SK-N-SH treated with all-trans-retinoic acid at 6 μM for 48 hours (cell line): Measurements from ENCODE around the gene NTSR2.

Experiments
- ARNTL ChIP-seq: fragments of 450-650 bp; formaldehyde crosslinking; IDR thresholded peaks from 2 replicates; pipeline ENCODE4 v1.5.0; 2020; ENCODE audit warnings: low read depth, mild to moderate bottlenecking, moderate library complexity, borderline replicate concordance
- BACH2 ChIP-seq: fragments of 250-450 bp; sonication (Bioruptor Pico); IDR thresholded peaks from 2 replicates; pipeline ENCODE4 v1.9.0; 2021; ENCODE audit warnings: mild to moderate bottlenecking, borderline replicate concordance
- CREB5 ChIP-seq: fragments of 250-450 bp; sonication (Bioruptor Pico); IDR thresholded peaks from 2 replicates; pipeline ENCODE4 v1.5.1; 2020; ENCODE audit warnings: low read depth, mild to moderate bottlenecking, moderate library complexity
- GLIS3 ChIP-seq: fragments of 250-450 bp; sonication (Bioruptor Pico); IDR thresholded peaks from 2 replicates; pipeline ENCODE4 v1.5.0; 2020; ENCODE audit warnings: mild to moderate bottlenecking, moderate library complexity
- ISL1 ChIP-seq: fragments of 250-450 bp; sonication (Bioruptor Pico); IDR thresholded peaks from 2 replicates; pipeline ENCODE4 v2.1.2; 2022; ENCODE audit warnings: mild to moderate bottlenecking, moderate library complexity
- OSR1 ChIP-seq: fragments of 250-450 bp; sonication (Bioruptor Pico); IDR thresholded peaks from 2 replicates; pipeline ENCODE4 v1.8.0; 2022; ENCODE audit warnings: moderate library complexity, mild to moderate bottlenecking, inconsistent platforms
- PATZ1 ChIP-seq: fragments of 250-450 bp; sonication (Bioruptor Pico); IDR thresholded peaks from 2 replicates; pipeline ENCODE4 v1.8.0; 2020; ENCODE audit warnings: mild to moderate bottlenecking, moderate library complexity, borderline replicate concordance
- SNAI2 ChIP-seq: fragments of 250-450 bp; sonication (Bioruptor Pico); IDR thresholded peaks from 2 replicates; pipeline ENCODE4 v1.5.0; 2020; ENCODE audit warnings: mild to moderate bottlenecking, moderate library complexity
- TCF4 ChIP-seq: fragments of 250-450 bp; sonication (Bioruptor Pico); IDR thresholded peaks from 2 replicates; pipeline ENCODE4 v1.8.0; 2021; ENCODE audit warnings: mild to moderate bottlenecking, moderate library complexity, borderline replicate concordance
- ZFP3 ChIP-seq: fragments of 250-450 bp; sonication (Bioruptor Pico); IDR thresholded peaks from 2 replicates; pipeline ENCODE4 v1.5.0; 2020; ENCODE audit warnings: mild to moderate bottlenecking, moderate library complexity
- ZFP30 ChIP-seq: fragments of 450-650 bp; formaldehyde crosslinking; IDR thresholded peaks from 2 replicates; pipeline ENCODE4 v1.5.0; 2022; ENCODE audit warnings: mild to moderate bottlenecking, moderate library complexity
- ZNF565 ChIP-seq: fragments of 450-650 bp; formaldehyde crosslinking; conservative IDR thresholded peaks from 2 replicates; pipeline ENCODE4 v1.5.0; 2020; ENCODE audit warnings: low read depth, mild to moderate bottlenecking, moderate library complexity
- ZNF70 ChIP-seq: fragments of 450-650 bp; formaldehyde crosslinking; IDR thresholded peaks from 2 replicates; pipeline ENCODE4 v1.5.0; 2020; ENCODE audit warnings: mild to moderate bottlenecking, moderate library complexity

- TF ChIP-seq ISL1 (no peak), PATZ1 (no peak), ZFP30 (CRISPR knock-in tag) (no peak), ZNF70 (CRISPR knock-in tag) (no peak), BACH2 (no peak), ZFP3 (CRISPR knock-in tag) (no peak), SNAI2 (CRISPR knock-in tag) (no peak), TCF4 (CRISPR knock-in tag) (no peak), OSR1 (CRISPR knock-in tag) (no peak), ARNTL (CRISPR knock-in tag) (no peak), GLIS3 (CRISPR knock-in tag) (no peak), CREB5 (CRISPR knock-in tag) (no peak), ZNF565 (no peak)
These were observed 5.0 kb downstream of the NTSR2 start for GRCh38 chr2:11665028-11665427.
